Mucosa of stomach (tissue), 1 donor: ENCODE data around the gene MSMP.

ENCODE experiments used
- H3K27me3 ChIP-seq: one replicate; pipeline ENCODE4 v1.7.0; 2013; ENCODE audit warnings: mild to moderate bottlenecking, low read length; ENCODE audit not compliant: control insufficient read depth, insufficient read depth
- H3K36me3 ChIP-seq: one replicate; pipeline ENCODE4 v1.7.0; 2013; ENCODE audit warnings: low read length; ENCODE audit not compliant: control insufficient read depth, insufficient read depth
- H3K4me1 ChIP-seq: one replicate; pipeline ENCODE4 v1.7.0; 2013; ENCODE audit warnings: mild to moderate bottlenecking, low read length; ENCODE audit not compliant: control insufficient read depth, insufficient read depth
- H3K4me3 ChIP-seq: one replicate; pipeline ENCODE4 v1.7.0; 2013; ENCODE audit warnings: low read length
- H3K9ac ChIP-seq: one replicate; pipeline ENCODE4 v1.7.0; 2013; ENCODE audit warnings: mild to moderate bottlenecking, low read length, moderate library complexity
- H3K9me3 ChIP-seq: one replicate; pipeline ENCODE4 v1.7.0; 2013; ENCODE audit warnings: mild to moderate bottlenecking, low read length, moderate library complexity; ENCODE audit not compliant: control insufficient read depth
- donor health status: Pancreatic carcinoma.

The MSMP gene

GRCh38 chr9:35754264-35754663 is at the start of gene MSMP:
Gene MSMP, minus strand, starts transcription at chr9:35754276. Its CDS starts 147 bp downstream, at chr9:35754129.
- Histone ChIP-seq H3K9me3 (no peaks in the 10 kb centered on the region), H3K4me1 (peaks cover 20% of the 10 kb centered on the region), H3K36me3 (peaks cover 26% of the 10 kb centered on the region), H3K9ac (no peak within 1 kb of the TSS), H3K27me3 (no peaks in the 10 kb centered on the region), H3K4me3 (no peak within 1 kb of the TSS)

DNA sequence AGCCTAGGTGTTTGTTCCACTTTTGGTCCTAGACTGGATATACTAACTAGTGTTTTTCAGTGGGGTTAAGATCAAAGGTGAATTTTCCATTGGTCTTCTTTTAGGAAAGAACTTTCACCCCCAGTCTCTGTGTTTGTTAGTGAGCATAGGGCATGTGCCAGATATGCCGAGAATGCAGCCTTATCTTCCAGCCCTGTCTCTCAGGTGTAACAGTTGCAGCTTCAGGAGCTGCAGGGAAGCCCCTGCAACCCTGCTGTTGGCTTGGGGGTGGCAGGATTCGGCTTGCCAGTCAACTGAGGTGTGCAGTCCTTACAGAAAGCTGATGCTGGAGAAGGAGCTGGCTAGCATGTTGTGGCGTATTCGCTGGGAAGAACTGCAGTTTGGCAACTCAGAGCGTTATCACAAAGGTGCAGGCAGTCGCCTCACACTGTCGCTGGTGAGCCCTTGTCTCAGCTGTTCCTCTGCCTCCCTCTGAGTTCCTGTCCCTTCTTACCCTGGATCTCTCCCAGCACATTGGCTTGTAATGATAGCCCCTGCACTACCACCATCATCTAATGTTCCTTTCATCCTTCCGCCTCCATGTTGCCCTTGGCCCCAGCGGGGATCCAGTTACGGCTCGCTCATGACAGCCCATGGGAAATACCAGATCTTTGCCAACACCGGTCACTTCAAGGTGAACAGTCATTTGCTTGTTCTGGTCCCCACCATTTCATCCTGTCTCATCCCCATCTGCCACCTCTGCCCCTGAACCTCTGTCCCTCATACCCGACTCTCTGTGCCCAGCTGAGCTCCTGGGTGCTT is 47.5 kb upstream of the MSMP start:
- no peaks in the 10 kb centered on the region for H3K4me1 ChIP-seq
- H3K9ac ChIP-seq: no peak overlapping the region
- no peak overlapping the region for H3K4me3 ChIP-seq
- H3K27me3 ChIP-seq: no peaks in the 10 kb centered on the region
- H3K9me3 ChIP-seq: no peaks in the 10 kb centered on the region
- no peaks in the 10 kb centered on the region for H3K36me3 ChIP-seq

GRCh38 chr9:35800530-35800929 is 46.5 kb upstream of the MSMP start:
- H3K9ac ChIP-seq: no peak overlapping the region
- H3K36me3 ChIP-seq: no peaks in the 10 kb centered on the region
- no peak overlapping the region for H3K4me3 ChIP-seq
- H3K27me3 ChIP-seq: no peaks in the 10 kb centered on the region
- no peaks in the 10 kb centered on the region for H3K4me1 ChIP-seq
- no peaks in the 10 kb centered on the region for H3K9me3 ChIP-seq

DNA sequence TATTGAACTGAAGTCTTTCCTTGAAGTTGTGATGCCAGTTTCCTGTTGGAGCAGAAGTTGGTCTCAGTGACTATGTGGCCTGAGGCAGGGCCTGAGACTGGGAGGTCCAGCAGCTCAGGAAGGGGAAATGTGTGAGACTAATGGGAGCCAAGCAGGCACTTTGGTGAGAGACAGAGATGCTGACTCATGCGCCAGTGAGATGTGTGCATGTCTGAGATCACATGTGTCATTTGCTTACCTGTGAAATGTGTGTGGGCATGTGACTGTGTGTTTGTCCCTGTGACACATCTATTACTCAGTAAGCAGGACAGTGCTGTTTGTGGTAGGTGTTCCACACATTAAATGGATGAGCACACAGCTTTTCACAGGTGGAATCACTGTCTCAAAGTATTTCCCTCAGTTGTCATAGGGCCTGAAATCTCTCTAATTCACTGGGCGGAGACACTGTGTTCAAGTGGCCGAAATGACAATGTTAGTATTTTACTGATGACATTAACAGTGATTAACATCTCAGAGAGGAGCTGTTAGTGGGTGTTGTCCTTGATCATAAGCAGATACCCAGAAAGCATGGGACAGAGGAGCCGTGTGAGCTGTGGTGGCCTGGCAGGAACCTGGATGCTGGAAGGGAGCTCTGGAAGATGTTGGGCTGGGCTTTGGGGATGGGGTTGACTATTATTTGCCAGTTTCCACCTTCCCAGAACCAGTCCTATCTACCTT is 44.7 kb upstream of the MSMP start:
- Histone ChIP-seq H3K9ac (no peak overlapping the region), H3K27me3 (no peaks in the 10 kb centered on the region), H3K4me3 (no peak overlapping the region), H3K4me1 (no peaks in the 10 kb centered on the region), H3K36me3 (no peaks in the 10 kb centered on the region), H3K9me3 (no peaks in the 10 kb centered on the region)

- H3K36me3 ChIP-seq: no peaks in the 10 kb centered on the region
- no peaks in the 10 kb centered on the region for H3K4me1 ChIP-seq
- no peak overlapping the region for H3K4me3 ChIP-seq
- H3K9me3 ChIP-seq: no peaks in the 10 kb centered on the region
- no peak overlapping the region for H3K9ac ChIP-seq
- no peaks in the 10 kb centered on the region for H3K27me3 ChIP-seq
These were observed 43.4 kb upstream of the MSMP start for GRCh38 chr9:35797311-35798109.

GRCh38 chr9:35795695-35796094 is 41.6 kb upstream of the MSMP start:
- H3K9me3 ChIP-seq: no peaks in the 10 kb centered on the region
- H3K4me1 ChIP-seq: peaks cover under 1% of the 10 kb centered on the region
- no peak overlapping the region for H3K4me3 ChIP-seq
- no peak overlapping the region for H3K9ac ChIP-seq
- no peaks in the 10 kb centered on the region for H3K36me3 ChIP-seq
- no peaks in the 10 kb centered on the region for H3K27me3 ChIP-seq

GRCh38 chr9:35793461-35793860 is 39.4 kb upstream of the MSMP start:
- H3K4me1 ChIP-seq: peaks cover 5% of the 10 kb centered on the region
- no peak overlapping the region for H3K4me3 ChIP-seq
- H3K36me3 ChIP-seq: no peaks in the 10 kb centered on the region
- no peaks in the 10 kb centered on the region for H3K9me3 ChIP-seq
- H3K9ac ChIP-seq: no peak overlapping the region
- no peaks in the 10 kb centered on the region for H3K27me3 ChIP-seq

GRCh38 chr9:35792826-35793225 is 38.8 kb upstream of the MSMP start:
- Histone ChIP-seq H3K36me3 (no peaks in the 10 kb centered on the region), H3K4me3 (no peak overlapping the region), H3K9ac (no peak overlapping the region), H3K27me3 (no peaks in the 10 kb centered on the region), H3K4me1 (peaks cover 5% of the 10 kb centered on the region), H3K9me3 (no peaks in the 10 kb centered on the region)

DNA sequence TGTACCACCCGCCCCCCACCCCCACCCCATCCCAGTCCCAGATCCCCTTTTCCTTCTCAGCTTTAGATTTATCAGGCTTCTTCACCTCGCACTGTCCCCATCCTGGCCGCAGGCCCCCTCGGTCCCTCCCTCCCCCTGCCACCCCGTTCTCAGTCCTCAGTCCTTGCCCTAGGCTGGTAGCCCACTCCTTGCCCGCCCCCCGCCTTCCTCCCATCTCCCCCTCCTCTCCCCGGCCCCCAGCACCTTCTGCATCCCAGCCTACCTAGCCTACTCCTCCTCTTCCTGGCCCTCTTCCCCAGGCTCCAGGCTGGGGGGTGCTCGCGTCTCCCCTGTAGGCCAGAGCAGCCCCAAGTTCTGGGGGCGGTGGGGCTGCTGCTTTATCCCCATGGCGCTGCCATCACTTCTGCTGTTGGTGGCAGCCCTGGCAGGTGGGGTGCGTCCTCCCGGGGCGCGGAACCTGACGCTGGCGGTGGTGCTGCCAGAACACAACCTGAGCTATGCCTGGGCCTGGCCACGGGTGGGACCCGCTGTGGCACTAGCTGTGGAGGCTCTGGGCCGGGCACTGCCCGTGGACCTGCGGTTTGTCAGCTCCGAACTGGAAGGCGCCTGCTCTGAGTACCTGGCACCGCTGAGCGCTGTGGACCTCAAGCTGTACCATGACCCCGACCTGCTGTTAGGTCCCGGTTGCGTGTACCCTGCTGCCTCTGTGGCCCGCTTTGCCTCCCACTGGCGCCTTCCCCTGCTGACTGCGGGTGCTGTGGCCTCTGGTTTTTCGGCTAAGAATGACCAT is 38.1 kb upstream of the MSMP start:
- H3K4me1 ChIP-seq: peaks cover 5% of the 10 kb centered on the region
- no peak overlapping the region for H3K9ac ChIP-seq
- H3K36me3 ChIP-seq: no peaks in the 10 kb centered on the region
- no peaks in the 10 kb centered on the region for H3K27me3 ChIP-seq
- no peaks in the 10 kb centered on the region for H3K9me3 ChIP-seq
- H3K4me3 ChIP-seq: no peak overlapping the region

GRCh38 chr9:35791297-35791921 is 37.3 kb upstream of the MSMP start, which contains the start of gene NPR2:
Gene NPR2, plus strand, starts transcription at chr9:35791591. Its CDS starts 818 bp downstream, at chr9:35792409.
- peaks cover 5% of the 10 kb centered on the region for H3K4me1 ChIP-seq
- H3K27me3 ChIP-seq: no peaks in the 10 kb centered on the region
- H3K9ac ChIP-seq: no peak within 1 kb of the TSS
- H3K36me3 ChIP-seq: no peaks in the 10 kb centered on the region
- no peak within 1 kb of the TSS for H3K4me3 ChIP-seq
- H3K9me3 ChIP-seq: no peaks in the 10 kb centered on the region
